WTC11 (cell line): ENCODE data around the gene UBR2.

Experiments
- ATF2 ChIP-seq: sonication (generic); formaldehyde crosslinking; IDR thresholded peaks from 2 replicates; pipeline ENCODE4 v1.8.1; 2022; ENCODE audit warnings: low read depth, missing genetic modification reagents, borderline replicate concordance
- CREB1 ChIP-seq: sonication (generic); formaldehyde crosslinking; IDR thresholded peaks from 2 replicates; pipeline ENCODE4 v1.8.0; 2023; ENCODE audit warnings: mild to moderate bottlenecking, missing genetic modification reagents
- CTCF ChIP-seq: fragments of 200-600 bp; IDR thresholded peaks from 2 replicates; pipeline ENCODE4 v1.8.0; 2022; ENCODE audit warnings: antibody characterized with exemption
- IRF2 ChIP-seq: sonication (generic); formaldehyde crosslinking; IDR thresholded peaks from 2 replicates; pipeline ENCODE4 v1.8.0; 2022; ENCODE audit warnings: low read depth, missing genetic modification reagents, borderline replicate concordance
- NFATC4 ChIP-seq: fragments of 250-450 bp; sonication (Bioruptor Pico); IDR thresholded peaks from 2 replicates; pipeline ENCODE4 v1.9.0; 2021; ENCODE audit warnings: mild to moderate bottlenecking
- RELA ChIP-seq: sonication (generic); formaldehyde crosslinking; IDR thresholded peaks from 2 replicates; pipeline ENCODE4 v1.8.1; 2022; ENCODE audit warnings: missing genetic modification reagents, mild to moderate bottlenecking, borderline replicate concordance
- SMAD3 ChIP-seq: sonication (generic); formaldehyde crosslinking; IDR thresholded peaks from 2 replicates; pipeline ENCODE4 v1.8.0; 2022; ENCODE audit warnings: missing genetic modification reagents, mild to moderate bottlenecking, borderline replicate concordance
- TCF7 ChIP-seq: sonication (generic); formaldehyde crosslinking; IDR thresholded peaks from 2 replicates; pipeline ENCODE4 v1.8.0; 2022; ENCODE audit warnings: mild to moderate bottlenecking, low read depth, missing genetic modification reagents, moderate library complexity
- USF2 ChIP-seq: sonication (generic); formaldehyde crosslinking; IDR thresholded peaks from 2 replicates; pipeline ENCODE4 v1.8.1; 2023; ENCODE audit warnings: mild to moderate bottlenecking, missing genetic modification reagents, moderate library complexity
- ZNF121 ChIP-seq: sonication (generic); formaldehyde crosslinking; IDR thresholded peaks from 2 replicates; pipeline ENCODE4 v1.8.0; 2023; ENCODE audit warnings: missing genetic modification reagents
- ZNF138 ChIP-seq: sonication (generic); formaldehyde crosslinking; conservative IDR thresholded peaks from 2 replicates; pipeline ENCODE4 v1.8.1; 2022; ENCODE audit warnings: mild to moderate bottlenecking, moderate library complexity, missing genetic modification reagents

- no peak for TF ChIP-seq ZNF138 (CRISPR knock-in tag)
- TF ChIP-seq USF2, result no peak
- no peak for TF ChIP-seq IRF2 (CRISPR knock-in tag)
- no peak for TF ChIP-seq CTCF
- no peak for TF ChIP-seq TCF7 (CRISPR knock-in tag)
- no peak for TF ChIP-seq NFATC4 (CRISPR knock-in tag)
- TF ChIP-seq CREB1 (CRISPR knock-in tag), result no peak
- no peak for TF ChIP-seq ZNF121 (CRISPR knock-in tag)
- no peak for TF ChIP-seq RELA (CRISPR knock-in tag)
- TF ChIP-seq ATF2 (CRISPR knock-in tag), result no peak
- no peak for TF ChIP-seq SMAD3 (CRISPR knock-in tag)
These were observed 7.4 kb upstream of the UBR2 start for GRCh38 chr6:42556462-42556861.
